Sigmoid colon (tissue), 7 donors: ENCODE results near the gene HORMAD2. TPM values are rescaled to one million over a fixed set of nuclear protein-coding genes. Genes with fewer than 3 reads are reported as not detected.

Source experiments
- DNase-seq: peaks from one replicate; pipeline ENCODE4 v3.0.0-alpha.2; 2019
- H3K27ac ChIP-seq, 4 donors: fragments of 200-600 bp; sonication (generic); one replicate each; pipeline ENCODE4 v1.5.1; 2016 to 2019; ENCODE audit warnings: mild to moderate bottlenecking in 1 of 4
- H3K27me3 ChIP-seq, 3 donors: fragments of 200-600 bp; sonication (generic); one replicate each; pipeline ENCODE4 v1.5.1; 2019; ENCODE audit warnings: mild to moderate bottlenecking in 1 of 3
- H3K36me3 ChIP-seq, 4 donors: fragments of 200-600 bp; sonication (generic); one replicate each; pipeline ENCODE4 v1.5.1; 2016 to 2019
- H3K4me1 ChIP-seq, 4 donors: fragments of 200-600 bp; sonication (generic); one replicate each; pipeline ENCODE4 v1.5.1; 2017 to 2019
- H3K4me3 ChIP-seq, 4 donors: fragments of 200-600 bp; sonication (generic); one replicate each; pipeline ENCODE4 v1.5.1; 2017 to 2019; ENCODE audit warnings: mild to moderate bottlenecking in 2 of 4, moderate library complexity in 1 of 4
- H3K9me3 ChIP-seq, 4 donors: fragments of 200-600 bp in 3 of 4; sonication (generic) in 3 of 4; one replicate each; pipeline versions ENCODE4 v1.5.1 to v1.6.1; 2013 to 2019
- CTCF ChIP-seq, 4 experiments: fragments of 450-650 bp in 3 of 4; fragments of 200-600 bp in 1 of 4; IDR thresholded peaks; one replicate each; pipeline ENCODE4 v1.5.1; 2016 to 2019; ENCODE audit warnings: antibody characterized with exemption in 4 of 4, mild to moderate bottlenecking in 3 of 4, moderate library complexity in 2 of 4
- EP300 ChIP-seq, 4 donors: sonication (generic); formaldehyde crosslinking; IDR thresholded peaks; one replicate each; pipeline ENCODE4 v1.6.1; 2017; ENCODE audit warnings: antibody characterized with exemption in 4 of 4
- POLR2A ChIP-seq, 2 donors: fragments of 450-650 bp; IDR thresholded peaks; one replicate each; pipeline ENCODE4 v1.6.1; 2016; ENCODE audit warnings: antibody characterized with exemption in 2 of 2, mild to moderate bottlenecking in 2 of 2, moderate library complexity in 2 of 2
- POLR2AphosphoS5 ChIP-seq, 4 donors: sonication (generic); formaldehyde crosslinking; IDR thresholded peaks; one replicate each; pipeline ENCODE4 v1.6.1; 2017; ENCODE audit warnings: antibody characterized with exemption in 4 of 4
- WGBS, 2 donors: extraction: QIAGEN DNeasy Blood & Tissue Kit; methylation state at CpG; one replicate each; pipeline ENCODE4 v1.1.7; 2013; 5-methylcytosine and 5-hydroxymethylcytosine counted together
- intact Hi-C: fragments of 100-400 bp; cut with DNase I; formaldehyde crosslinking; loops from one replicate; pipeline ENCODE4 v1.15.1; 2023
- polyA plus RNA-seq, 3 donors: library from polyadenylated mRNA; stranded (reverse); fragments of 200-250 nt; gene quantifications; one replicate each; pipeline ENCODE4 v1.2.3, GENCODE V29; 2013
- total RNA-seq, 4 donors: library from RNA; depleted of rRNA; stranded (reverse); fragments of >200 nt; gene quantifications; one replicate each; pipeline ENCODE4 v1.1.0, GENCODE V29; 2016
- donor health status: healthy with polysubstance abuse.
- donor health status: Bipolar disorder and iron deficiency.
- donor health status: healthy.

Gene HORMAD2
- total and polyA plus RNA-seq, 7 donors = not detected

GRCh38 chr22:30202531-30203006 is 122.3 kb downstream of the HORMAD2 start:
- 13 to 57% methylated on average over 9 of the region's 9 CpGs for WGBS, 2 donors
- DNase-seq = no peak
- Histone ChIP-seq H3K27ac (peak overlapping the region in 3 of 4 donors; percentile 22 to 49 (median 35)), H3K27me3 (no peaks in the 10 kb centered on the region), H3K4me3 (no peak overlapping the region), H3K9me3 (no peaks in the 10 kb centered on the region), H3K4me1 (peaks cover 0 to 36% (median 22%) of the 10 kb centered on the region in 4 donors), H3K36me3 (no peaks in the 10 kb centered on the region)
- intact Hi-C loops = no loop called here
- no peak for TF ChIP-seq EP300 (IDR thresholded peaks at IDR 0.05)
- no peak for TF ChIP-seq POLR2AphosphoS5 (IDR thresholded peaks at IDR 0.05)
- peak in 1 of 2 donors; percentile 24 for TF ChIP-seq POLR2A (IDR thresholded peaks at IDR 0.05)
- no peak for TF ChIP-seq CTCF (IDR thresholded peaks at IDR 0.05)

GRCh38 chr22:30204015-30204741 is 123.9 kb downstream of the HORMAD2 start:
- Histone ChIP-seq H3K27ac (peak overlapping the region in 3 of 4 donors; percentile 48 to 80 (median 50)), H3K27me3 (no peaks in the 10 kb centered on the region), H3K4me1 (peaks cover 0 to 49% (median 29%) of the 10 kb centered on the region in 4 donors), H3K9me3 (no peaks in the 10 kb centered on the region), H3K36me3 (no peaks in the 10 kb centered on the region), H3K4me3 (no peak overlapping the region)
- no peak for DNase-seq
- 80 to 83% methylated on average over 7 of the region's 7 CpGs for WGBS, 2 donors
- intact Hi-C loops = no loop called here
- TF ChIP-seq CTCF (IDR thresholded peaks at IDR 0.05) = no peak
- no peak for TF ChIP-seq POLR2AphosphoS5 (IDR thresholded peaks at IDR 0.05)
- no peak for TF ChIP-seq POLR2A (IDR thresholded peaks at IDR 0.05)
- no peak for TF ChIP-seq EP300 (IDR thresholded peaks at IDR 0.05)

GRCh38 chr22:30204742-30205111 is 124.5 kb downstream of the HORMAD2 start:
- Histone ChIP-seq H3K4me1 (peaks cover 0 to 52% (median 32%) of the 10 kb centered on the region in 4 donors), H3K4me3 (no peak overlapping the region), H3K27ac (peak overlapping the region; percentile 47 to 80 (median 49)), H3K27me3 (no peaks in the 10 kb centered on the region), H3K9me3 (no peaks in the 10 kb centered on the region), H3K36me3 (no peaks in the 10 kb centered on the region)
- no peak for DNase-seq
- intact Hi-C loops = no loop called here
- 31 to 60% methylated on average over 10 of the region's 10 CpGs for WGBS, 2 donors
- peak in 1 of 4 donors; percentile 21 for TF ChIP-seq POLR2AphosphoS5 (IDR thresholded peaks at IDR 0.05)
- TF ChIP-seq EP300 (IDR thresholded peaks at IDR 0.05) = no peak

- DNase-seq = peak; percentile 87
- no peak overlapping the region for H3K4me3 ChIP-seq
- no peaks in the 10 kb centered on the region for H3K27me3 ChIP-seq
- peak overlapping the region; percentile 47 to 80 (median 49) for H3K27ac ChIP-seq
- 81 to 85% methylated on average over 25 of the region's 25 CpGs for WGBS, 2 donors
- H3K9me3 ChIP-seq = no peaks in the 10 kb centered on the region
- peaks cover 0 to 52% (median 32%) of the 10 kb centered on the region in 4 donors for H3K4me1 ChIP-seq
- TF ChIP-seq CTCF (IDR thresholded peaks at IDR 0.05) (no peak), POLR2A (IDR thresholded peaks at IDR 0.05) (no peak), POLR2AphosphoS5 (IDR thresholded peaks at IDR 0.05) (peak in 3 of 4 donors; percentile 20 to 71 (median 23)), EP300 (IDR thresholded peaks at IDR 0.05) (no peak)
- intact Hi-C loops = no loop called here
- no peaks in the 10 kb centered on the region for H3K36me3 ChIP-seq
These were observed 125.2 kb downstream of the HORMAD2 start for GRCh38 chr22:30205281-30206115.

- WGBS, 2 donors = 61 to 68% methylated on average over 16 of the region's 16 CpGs
- intact Hi-C loops = no loop called here
These were observed 126.7 kb downstream of the HORMAD2 start for GRCh38 chr22:30206944-30207343.

More at GRCh38 chr22:30206944-30207343, 126.7 kb downstream of the HORMAD2 start:
- Histone ChIP-seq H3K9me3 (no peaks in the 10 kb centered on the region), H3K27ac (peak overlapping the region in 3 of 4 donors; percentile 60 to 80 (median 79)), H3K4me3 (no peak overlapping the region), H3K27me3 (no peaks in the 10 kb centered on the region), H3K4me1 (peaks cover 0 to 52% (median 32%) of the 10 kb centered on the region in 4 donors), H3K36me3 (no peaks in the 10 kb centered on the region)
- DNase-seq = peak; percentile 82
- peak in 1 of 4 donors; percentile 45 for TF ChIP-seq POLR2AphosphoS5 (IDR thresholded peaks at IDR 0.05)
- no peak for TF ChIP-seq POLR2A (IDR thresholded peaks at IDR 0.05)
